Nephron (organoid): Measurements from ENCODE around the gene SP140.

Experiments
- H3K27ac Mint-ChIP-seq, 3 experiments: 2 replicates each; pipeline ENCODE4 v1.8.0; 2020; ENCODE audit warnings: mixed read lengths in 3 of 3, mild to moderate bottlenecking in 2 of 3, moderate library complexity in 1 of 3
- H3K27me3 Mint-ChIP-seq: 2 replicates; pipeline ENCODE4 v1.8.0; 2021; ENCODE audit warnings: low read depth, mild to moderate bottlenecking, moderate library complexity, mixed read lengths
- H3K36me3 Mint-ChIP-seq: 2 replicates; pipeline ENCODE4 v1.8.0; 2020; ENCODE audit warnings: low read depth, mixed read lengths
- H3K4me1 Mint-ChIP-seq: 2 replicates; pipeline ENCODE4 v1.8.0; 2020; ENCODE audit warnings: mixed read lengths
- H3K4me3 Mint-ChIP-seq, 3 experiments: 2 replicates each; pipeline ENCODE4 v1.8.0; 2020; ENCODE audit warnings: mild to moderate bottlenecking in 3 of 3, mixed read lengths in 3 of 3, moderate library complexity in 2 of 3
- H3K9me3 Mint-ChIP-seq: 2 replicates; pipeline ENCODE4 v1.8.0; 2020; ENCODE audit warnings: mixed read lengths
- CTCF ChIP-seq, 3 experiments: fragments of 200-600 bp; sonication (generic); IDR thresholded peaks; one replicate each; pipeline ENCODE4 v1.5.0; 2021; ENCODE audit warnings: antibody characterized with exemption in 3 of 3; ENCODE audit not compliant: unreplicated experiment in 3 of 3

SP140 gene

GRCh38 chr2:230227216-230227615, 1.7 kb downstream of the SP140 start:
- no peaks in the 10 kb centered on the region for H3K4me1 Mint-ChIP-seq
- H3K36me3 Mint-ChIP-seq, result no peaks in the 10 kb centered on the region
- H3K27ac Mint-ChIP-seq, result no peak overlapping the region
- no peak overlapping the region for H3K4me3 Mint-ChIP-seq
- peaks cover 14% of the 10 kb centered on the region for H3K9me3 Mint-ChIP-seq
- no peak for TF ChIP-seq CTCF (IDR thresholded peaks at IDR 0.05; ENCODE audit: unreplicated experiment in 3 of 3)
- H3K27me3 Mint-ChIP-seq, result no peaks in the 10 kb centered on the region

- Mint-ChIP-seq H3K9me3 (peaks cover 14% of the 10 kb centered on the region), H3K27me3 (no peaks in the 10 kb centered on the region), H3K4me1 (no peaks in the 10 kb centered on the region), H3K27ac (no peak overlapping the region), H3K36me3 (no peaks in the 10 kb centered on the region), H3K4me3 (no peak overlapping the region)
- TF ChIP-seq CTCF (IDR thresholded peaks at IDR 0.05; ENCODE audit: unreplicated experiment in 3 of 3), result no peak
Measured at GRCh38 chr2:230230087-230230486, 4.6 kb downstream of the SP140 start.

GRCh38 chr2:230230496-230231200, 5.1 kb downstream of the SP140 start:
- H3K4me3 Mint-ChIP-seq, result no peak overlapping the region
- no peak for TF ChIP-seq CTCF (IDR thresholded peaks at IDR 0.05; ENCODE audit: unreplicated experiment in 3 of 3)
- no peaks in the 10 kb centered on the region for H3K36me3 Mint-ChIP-seq
- H3K9me3 Mint-ChIP-seq, result peaks cover 14% of the 10 kb centered on the region
- no peaks in the 10 kb centered on the region for H3K27me3 Mint-ChIP-seq
- no peaks in the 10 kb centered on the region for H3K4me1 Mint-ChIP-seq
- no peak overlapping the region for H3K27ac Mint-ChIP-seq

- no peak overlapping the region for H3K4me3 Mint-ChIP-seq
- no peaks in the 10 kb centered on the region for H3K36me3 Mint-ChIP-seq
- H3K9me3 Mint-ChIP-seq, result peaks cover 14% of the 10 kb centered on the region
- no peak overlapping the region for H3K27ac Mint-ChIP-seq
- no peak for TF ChIP-seq CTCF (IDR thresholded peaks at IDR 0.05; ENCODE audit: unreplicated experiment in 3 of 3)
- no peaks in the 10 kb centered on the region for H3K4me1 Mint-ChIP-seq
- no peaks in the 10 kb centered on the region for H3K27me3 Mint-ChIP-seq
Measured at GRCh38 chr2:230231251-230231650, 5.7 kb downstream of the SP140 start.

GRCh38 chr2:230234122-230234722, 8.7 kb downstream of the SP140 start:
- no peak for TF ChIP-seq CTCF (IDR thresholded peaks at IDR 0.05; ENCODE audit: unreplicated experiment in 3 of 3)
- no peaks in the 10 kb centered on the region for H3K27me3 Mint-ChIP-seq
- no peak overlapping the region for H3K4me3 Mint-ChIP-seq
- no peak overlapping the region for H3K27ac Mint-ChIP-seq
- no peaks in the 10 kb centered on the region for H3K4me1 Mint-ChIP-seq
- H3K36me3 Mint-ChIP-seq, result no peaks in the 10 kb centered on the region
- peaks cover 14% of the 10 kb centered on the region for H3K9me3 Mint-ChIP-seq

- H3K4me1 Mint-ChIP-seq, result no peaks in the 10 kb centered on the region
- H3K4me3 Mint-ChIP-seq, result no peak overlapping the region
- no peak for TF ChIP-seq CTCF (IDR thresholded peaks at IDR 0.05; ENCODE audit: unreplicated experiment in 3 of 3)
- H3K9me3 Mint-ChIP-seq, result peaks cover 13% of the 10 kb centered on the region
- no peaks in the 10 kb centered on the region for H3K36me3 Mint-ChIP-seq
- H3K27ac Mint-ChIP-seq, result no peak overlapping the region
- no peaks in the 10 kb centered on the region for H3K27me3 Mint-ChIP-seq
Measured at GRCh38 chr2:230234845-230235244, 9.3 kb downstream of the SP140 start.
